Measurements from ENCODE around the gene NPSR1. TPM values are rescaled to one million over a fixed set of nuclear protein-coding genes. Genes with fewer than 3 reads are reported as not detected.

Gene NPSR1
- total RNA-seq, 1 donor: not detected

DNA sequence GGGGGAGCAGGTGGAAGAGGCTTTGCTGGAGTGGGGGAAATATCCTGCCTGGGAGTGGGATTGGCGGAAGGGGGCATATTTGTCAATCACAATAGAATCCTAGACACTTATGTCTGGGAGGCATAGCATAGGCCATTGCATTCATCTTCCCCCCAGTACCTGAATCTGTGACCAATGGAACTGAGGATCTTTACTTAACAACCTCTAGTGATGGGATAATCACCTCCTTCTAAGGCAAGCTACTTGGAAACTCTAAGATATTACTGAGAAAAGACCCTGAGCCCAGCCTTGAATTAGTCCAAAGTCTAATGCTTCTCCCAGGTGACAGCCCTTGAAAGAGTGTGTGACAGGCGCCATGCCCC lies 90.7 kb downstream of the NPSR1 start:
- TF ChIP-seq, protein P1, sequence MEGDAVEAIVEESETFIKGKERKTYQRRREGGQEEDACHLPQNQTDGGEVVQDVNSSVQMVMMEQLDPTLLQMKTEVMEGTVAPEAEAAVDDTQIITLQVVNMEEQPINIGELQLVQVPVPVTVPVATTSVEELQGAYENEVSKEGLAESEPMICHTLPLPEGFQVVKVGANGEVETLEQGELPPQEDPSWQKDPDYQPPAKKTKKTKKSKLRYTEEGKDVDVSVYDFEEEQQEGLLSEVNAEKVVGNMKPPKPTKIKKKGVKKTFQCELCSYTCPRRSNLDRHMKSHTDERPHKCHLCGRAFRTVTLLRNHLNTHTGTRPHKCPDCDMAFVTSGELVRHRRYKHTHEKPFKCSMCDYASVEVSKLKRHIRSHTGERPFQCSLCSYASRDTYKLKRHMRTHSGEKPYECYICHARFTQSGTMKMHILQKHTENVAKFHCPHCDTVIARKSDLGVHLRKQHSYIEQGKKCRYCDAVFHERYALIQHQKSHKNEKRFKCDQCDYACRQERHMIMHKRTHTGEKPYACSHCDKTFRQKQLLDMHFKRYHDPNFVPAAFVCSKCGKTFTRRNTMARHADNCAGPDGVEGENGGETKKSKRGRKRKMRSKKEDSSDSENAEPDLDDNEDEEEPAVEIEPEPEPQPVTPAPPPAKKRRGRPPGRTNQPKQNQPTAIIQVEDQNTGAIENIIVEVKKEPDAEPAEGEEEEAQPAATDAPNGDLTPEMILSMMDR (IDR thresholded peaks at IDR 0.05; ENCODE audit: insufficient read depth, low read depth, low read length): no peak
- no peak for DNase-seq (ENCODE audit: low read depth)
- no peak overlapping the region for H3K4me3 ChIP-seq (ENCODE audit: low read depth, low read length)

DNA sequence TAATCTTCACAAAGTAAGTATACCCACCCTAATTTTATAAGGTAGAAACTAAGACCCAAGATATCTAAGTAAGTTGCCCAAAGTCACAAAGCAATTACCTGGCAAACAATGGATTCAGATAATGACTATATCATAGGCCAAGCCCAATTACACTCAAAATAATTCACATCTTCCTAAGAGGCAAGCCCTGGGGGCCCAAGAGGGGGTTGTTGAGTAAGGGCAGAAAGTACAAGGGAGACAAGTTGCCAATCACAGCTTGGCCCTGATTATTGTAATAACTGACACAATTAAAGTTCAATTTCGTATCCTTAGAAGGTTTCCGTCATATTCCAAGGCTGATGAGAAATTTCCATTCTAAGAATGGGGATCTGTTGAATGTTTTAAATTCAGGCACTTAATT lies 91.4 kb downstream of the NPSR1 start:
- TF ChIP-seq, protein P1 (IDR thresholded peaks at IDR 0.05; ENCODE audit: insufficient read depth, low read depth, low read length): no peak
- no peak for DNase-seq (ENCODE audit: low read depth)
- no peak overlapping the region for H3K4me3 ChIP-seq (ENCODE audit: low read depth, low read length)

DNA sequence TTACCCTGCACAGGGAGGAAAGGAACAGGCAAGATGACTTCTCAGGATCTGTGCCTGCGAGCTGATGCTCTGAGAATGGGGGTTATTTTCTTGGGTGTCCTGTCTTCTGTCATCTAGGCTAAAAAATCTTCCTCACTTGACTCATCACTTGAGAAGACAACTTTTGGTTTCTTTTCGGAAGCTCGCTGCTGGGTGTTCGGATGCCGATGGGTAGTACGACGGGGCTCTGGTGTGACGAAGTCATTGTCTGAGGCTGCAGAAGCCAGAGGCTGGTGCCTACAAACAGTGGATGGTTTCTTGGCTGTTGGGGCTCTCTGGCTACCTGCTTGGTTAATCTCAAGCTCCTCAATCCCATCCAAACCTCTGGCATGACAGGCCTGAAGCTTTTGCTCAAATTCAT lies 92.2 kb downstream of the NPSR1 start:
- TF ChIP-seq, protein P1 (IDR thresholded peaks at IDR 0.05; ENCODE audit: insufficient read depth, low read depth, low read length): no peak
- no peak overlapping the region for H3K4me3 ChIP-seq (ENCODE audit: low read depth, low read length)
- DNase-seq (ENCODE audit: low read depth): no peak

DNA sequence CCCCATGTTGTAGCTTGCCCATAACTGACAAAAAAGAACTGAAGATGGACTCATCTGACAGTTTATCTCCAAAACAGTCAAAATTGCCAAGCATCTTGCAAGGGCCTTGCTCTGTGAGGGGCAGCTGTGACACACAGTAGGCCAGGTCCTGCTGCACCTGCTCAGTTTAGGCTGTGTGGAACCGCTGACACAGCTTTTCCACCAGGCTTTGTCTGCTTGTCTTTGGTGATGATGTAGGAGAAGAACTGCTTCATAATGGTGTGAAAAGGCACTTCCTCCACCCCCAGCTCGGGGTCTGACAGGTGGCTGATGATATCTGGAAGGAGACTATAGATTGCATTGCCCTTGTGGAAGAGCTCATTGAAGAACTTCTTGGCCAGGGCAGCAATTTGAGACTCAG lies 92.6 kb downstream of the NPSR1 start:
- H3K4me3 ChIP-seq (ENCODE audit: low read depth, low read length): no peak overlapping the region
- DNase-seq (ENCODE audit: low read depth): no peak
- TF ChIP-seq, protein P1 (IDR thresholded peaks at IDR 0.05; ENCODE audit: insufficient read depth, low read depth, low read length): no peak

DNA sequence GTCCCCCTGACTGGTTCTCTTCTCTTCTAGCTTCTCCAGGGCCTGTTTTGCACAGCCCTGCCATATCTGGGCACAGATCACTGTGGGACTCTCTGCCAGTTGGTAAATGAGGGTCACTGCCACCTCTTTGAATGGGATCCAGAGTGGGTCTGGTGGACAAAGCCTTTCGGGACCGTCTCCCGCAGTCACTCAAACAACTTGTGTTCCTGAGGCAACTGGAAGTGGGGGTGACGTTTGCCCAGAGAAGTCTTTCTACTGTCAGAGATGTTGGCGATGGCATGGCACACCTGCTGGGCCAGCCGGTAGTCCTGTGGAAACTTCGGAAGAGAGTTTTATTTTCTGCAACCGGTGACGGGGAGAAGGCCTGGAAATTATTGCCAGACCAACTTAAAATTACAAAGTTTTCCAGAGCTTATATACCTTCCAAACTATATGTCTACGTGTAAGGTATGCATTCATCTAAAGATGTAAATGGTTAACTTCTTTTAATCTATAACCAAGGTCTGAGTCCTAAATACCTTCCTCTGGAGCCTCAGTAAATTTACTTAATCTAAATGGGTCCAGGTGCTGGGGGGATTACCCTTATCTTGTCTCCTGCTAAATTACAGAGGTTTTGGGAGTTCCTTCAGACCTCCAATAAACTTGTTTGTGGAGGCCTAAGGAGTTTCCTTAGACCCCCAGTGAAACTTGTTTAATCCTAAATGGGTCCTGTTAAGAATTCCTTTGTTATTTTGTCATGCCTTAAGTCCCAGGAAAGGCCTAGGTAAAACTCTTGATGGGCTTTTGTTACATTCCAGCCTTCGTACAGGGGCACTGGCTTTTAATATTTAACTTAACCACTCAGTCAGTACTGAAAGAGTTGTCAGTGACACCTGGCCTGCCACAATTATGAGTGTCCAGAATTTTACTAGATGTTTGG lies 94.0 kb downstream of the NPSR1 start:
- DNase-seq (ENCODE audit: low read depth): no peak
- TF ChIP-seq, protein P1 (IDR thresholded peaks at IDR 0.05; ENCODE audit: insufficient read depth, low read depth, low read length): no peak
- no peak overlapping the region for H3K4me3 ChIP-seq (ENCODE audit: low read depth, low read length)

DNA sequence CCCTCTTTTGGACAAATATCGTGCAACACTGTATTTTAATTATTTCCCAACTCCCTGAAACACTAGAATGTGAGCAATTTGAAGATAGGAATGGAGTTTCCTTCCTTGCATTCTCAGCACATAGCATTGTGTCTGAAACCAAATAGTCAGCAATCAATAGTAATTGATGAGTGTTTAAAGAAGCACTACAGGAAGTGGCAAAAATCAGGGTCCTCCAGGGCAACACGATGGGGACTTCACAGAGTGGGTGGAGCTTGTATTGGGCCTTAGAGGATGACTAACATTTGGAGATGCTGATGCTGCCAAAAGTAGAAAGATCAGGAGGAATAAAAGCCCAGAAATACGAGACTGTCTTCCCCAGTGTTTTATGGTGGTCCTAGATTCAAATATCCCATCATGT lies 94.9 kb downstream of the NPSR1 start:
- no peak for DNase-seq (ENCODE audit: low read depth)
- H3K4me3 ChIP-seq (ENCODE audit: low read depth, low read length): no peak overlapping the region
- TF ChIP-seq, protein P1 (IDR thresholded peaks at IDR 0.05; ENCODE audit: insufficient read depth, low read depth, low read length): no peak
